Liver (tissue), 9 donors: Measurements from ENCODE around the gene GRM2. TPM values are rescaled to one million over a fixed set of nuclear protein-coding genes. Genes with fewer than 3 reads are reported as not detected.

Source experiments
- DNase-seq: peaks from one replicate; pipeline ENCODE4 v3.0.0-alpha.2; 2017; ENCODE audit warnings: low spot score
- H3K27ac ChIP-seq, 2 donors: one replicate each; pipeline ENCODE4 v1.7.0; 2013; ENCODE audit warnings: inconsistent platforms in 2 of 2, low read length in 2 of 2, control low read depth in 1 of 2, low read depth in 1 of 2, mild to moderate bottlenecking in 1 of 2
- H3K27me3 ChIP-seq, 4 donors: one replicate each; pipeline versions ENCODE4 v1.6.1 to v1.7.0; 2013; ENCODE audit warnings: low read length in 3 of 4, inconsistent platforms in 1 of 4, mild to moderate bottlenecking in 1 of 4, moderate library complexity in 1 of 4; ENCODE audit not compliant: control insufficient read depth in 4 of 4, insufficient read depth in 4 of 4
- H3K36me3 ChIP-seq, 4 donors: one replicate each; pipeline versions ENCODE4 v1.6.1 to v1.7.0; 2013; ENCODE audit warnings: low read length in 3 of 4, mild to moderate bottlenecking in 3 of 4, low read depth in 1 of 4, moderate library complexity in 1 of 4; ENCODE audit not compliant: control insufficient read depth in 4 of 4, insufficient read depth in 3 of 4
- H3K4me1 ChIP-seq, 4 donors: one replicate each; pipeline versions ENCODE4 v1.6.1 to v1.7.0; 2013; ENCODE audit warnings: low read length in 3 of 4, mild to moderate bottlenecking in 3 of 4, moderate library complexity in 1 of 4; ENCODE audit not compliant: control insufficient read depth in 4 of 4, insufficient read depth in 4 of 4
- H3K4me3 ChIP-seq, 3 donors: one replicate each; pipeline versions ENCODE4 v1.6.1 to v1.7.0; 2013; ENCODE audit warnings: low read length in 3 of 3, control low read depth in 1 of 3, low read depth in 1 of 3, mild to moderate bottlenecking in 1 of 3
- H3K9ac ChIP-seq, 2 donors: one replicate each; pipeline ENCODE4 v1.7.0; 2013; ENCODE audit warnings: low read length in 2 of 2, mild to moderate bottlenecking in 2 of 2, moderate library complexity in 2 of 2, control low read depth in 1 of 2, low read depth in 1 of 2
- H3K9me3 ChIP-seq, 4 donors: one replicate each; pipeline versions ENCODE4 v1.6.1 to v1.7.0; 2013; ENCODE audit warnings: low read length in 3 of 4; ENCODE audit not compliant: control insufficient read depth in 4 of 4
- EGR1 ChIP-seq, 2 donors: IDR thresholded peaks; 2 replicates each; pipeline ENCODE4 v1.6.1; 2016 to 2018; ENCODE audit warnings: antibody characterized with exemption in 2 of 2, low read depth in 2 of 2
- FOXA1 ChIP-seq: IDR thresholded peaks from 2 replicates; pipeline ENCODE4 v1.6.1; 2016; ENCODE audit warnings: antibody characterized with exemption
- FOXA2 ChIP-seq: IDR thresholded peaks from 2 replicates; pipeline ENCODE4 v1.6.1; 2016; ENCODE audit warnings: antibody characterized with exemption
- GABPA ChIP-seq, 2 donors: IDR thresholded peaks in 1 of 2; conservative IDR thresholded peaks in 1 of 2; 2 replicates each; pipeline ENCODE4 v1.6.1; 2016; ENCODE audit warnings: antibody characterized with exemption in 2 of 2, mild to moderate bottlenecking in 1 of 2, moderate library complexity in 1 of 2
- HNF4A ChIP-seq, 2 donors: conservative IDR thresholded peaks; 2 replicates each; pipeline ENCODE4 v1.6.1; 2016; ENCODE audit warnings: antibody characterized with exemption in 2 of 2, mild to moderate bottlenecking in 2 of 2
- HNF4G ChIP-seq: IDR thresholded peaks from 2 replicates; pipeline ENCODE4 v1.6.1; 2016; ENCODE audit warnings: antibody characterized with exemption
- JUND ChIP-seq, 2 donors: IDR thresholded peaks; 2 replicates each; pipeline ENCODE4 v1.6.1; 2016; ENCODE audit warnings: antibody characterized with exemption in 2 of 2
- NR2F2 ChIP-seq: IDR thresholded peaks from 2 replicates; pipeline ENCODE4 v1.6.1; 2016; ENCODE audit warnings: antibody characterized with exemption
- RXRA ChIP-seq, 2 donors: IDR thresholded peaks; 2 replicates each; pipeline ENCODE4 v1.6.1; 2017 to 2018; ENCODE audit warnings: antibody characterized with exemption in 2 of 2, mild to moderate bottlenecking in 1 of 2
- SP1 ChIP-seq: IDR thresholded peaks from 2 replicates; pipeline ENCODE4 v1.6.1; 2018; ENCODE audit warnings: antibody characterized with exemption, mild to moderate bottlenecking
- TAF1 ChIP-seq: conservative IDR thresholded peaks from 2 replicates; pipeline ENCODE4 v1.6.1; 2016; ENCODE audit warnings: antibody characterized with exemption, mild to moderate bottlenecking
- YY1 ChIP-seq: IDR thresholded peaks from 2 replicates; pipeline ENCODE4 v1.6.1; 2016; ENCODE audit warnings: antibody characterized with exemption, mild to moderate bottlenecking
- WGBS: extraction: QIAGEN DNeasy Blood & Tissue Kit; methylation state at CpG from one replicate; pipeline ENCODE4 v1.1.7; 2013; 5-methylcytosine and 5-hydroxymethylcytosine counted together
- polyA plus RNA-seq, 2 donors: library from polyadenylated mRNA; stranded (reverse) in 1 of 2; unstranded in 1 of 2; fragments of 200-250 nt in 1 of 2; fragments of >200 nt in 1 of 2; fragmentation: Nextera tagmentation in 1 of 2; extraction: Ambion mirVana in 1 of 2; gene quantifications; one replicate each; pipeline versions ENCODE4 v1.2.1 to v1.2.3, GENCODE V29; 2013 to 2015
- total RNA-seq, 2 donors: library from RNA; depleted of rRNA; stranded (reverse); fragments of >200 nt; gene quantifications; one replicate each; pipeline ENCODE4 v1.2.3, GENCODE V29; 2014
- TF ChIP-seq, protein P1 (sequence below): IDR thresholded peaks from 2 replicates; pipeline ENCODE4 v1.6.1; 2016; ENCODE audit warnings: antibody characterized with exemption
- TF ChIP-seq, protein P2 (sequence below): fragments of 150-350 bp; IDR thresholded peaks from 2 replicates; pipeline ENCODE4 v1.5.1; 2017; ENCODE audit warnings: improper control_type of control experiment, low read depth, low read length; ENCODE audit not compliant: missing input control
- TF ChIP-seq, protein P3 (sequence below): IDR thresholded peaks from 2 replicates; pipeline ENCODE4 v1.6.1; 2016; ENCODE audit warnings: antibody characterized with exemption, mild to moderate bottlenecking
- TF ChIP-seq, protein P4 (sequence below): IDR thresholded peaks from 2 replicates; pipeline ENCODE4 v1.6.1; 2016; ENCODE audit warnings: antibody characterized with exemption
- TF ChIP-seq, protein P5 (sequence below): IDR thresholded peaks from 2 replicates; pipeline ENCODE4 v1.6.1; 2016; ENCODE audit warnings: antibody characterized with exemption
- donor health status: healthy.
- donor health status: healthy.
- donor health status: healthy.
- donor health status: healthy.
- donor health status: healthy.

Gene GRM2
- total and polyA plus RNA-seq, 4 donors: 0.02 to 0.08 TPM; not detected in 2

DNA sequence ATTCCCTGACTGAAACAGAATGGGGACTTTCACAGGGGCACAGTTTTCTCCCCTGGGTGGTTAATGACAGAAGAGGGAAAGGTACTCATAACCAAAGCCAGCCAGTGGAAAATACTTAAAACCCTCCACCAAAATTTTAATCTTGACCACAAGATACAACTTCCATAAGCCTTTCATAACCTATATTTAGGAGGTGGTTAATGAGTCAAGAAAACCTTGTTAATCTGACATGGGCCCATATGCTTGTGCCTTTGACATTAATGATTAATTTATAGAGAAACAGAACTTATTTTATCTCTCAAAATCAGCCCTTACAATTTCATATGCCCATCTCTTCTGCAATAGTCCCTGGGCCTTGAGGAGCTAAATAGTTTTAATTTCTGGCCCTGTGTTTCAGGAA, 41.0 kb downstream of the GRM2 start:
- TF ChIP-seq JUND (IDR thresholded peaks at IDR 0.05) (no peak), FOXA2 (no peak)
- TF ChIP-seq, protein P1, sequence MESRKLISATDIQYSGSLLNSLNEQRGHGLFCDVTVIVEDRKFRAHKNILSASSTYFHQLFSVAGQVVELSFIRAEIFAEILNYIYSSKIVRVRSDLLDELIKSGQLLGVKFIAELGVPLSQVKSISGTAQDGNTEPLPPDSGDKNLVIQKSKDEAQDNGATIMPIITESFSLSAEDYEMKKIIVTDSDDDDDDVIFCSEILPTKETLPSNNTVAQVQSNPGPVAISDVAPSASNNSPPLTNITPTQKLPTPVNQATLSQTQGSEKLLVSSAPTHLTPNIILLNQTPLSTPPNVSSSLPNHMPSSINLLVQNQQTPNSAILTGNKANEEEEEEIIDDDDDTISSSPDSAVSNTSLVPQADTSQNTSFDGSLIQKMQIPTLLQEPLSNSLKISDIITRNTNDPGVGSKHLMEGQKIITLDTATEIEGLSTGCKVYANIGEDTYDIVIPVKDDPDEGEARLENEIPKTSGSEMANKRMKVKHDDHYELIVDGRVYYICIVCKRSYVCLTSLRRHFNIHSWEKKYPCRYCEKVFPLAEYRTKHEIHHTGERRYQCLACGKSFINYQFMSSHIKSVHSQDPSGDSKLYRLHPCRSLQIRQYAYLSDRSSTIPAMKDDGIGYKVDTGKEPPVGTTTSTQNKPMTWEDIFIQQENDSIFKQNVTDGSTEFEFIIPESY: no peak
- no peaks in the 10 kb centered on the region for H3K27me3 ChIP-seq
- H3K36me3 ChIP-seq: no peaks in the 10 kb centered on the region
- H3K4me1 ChIP-seq: no peaks in the 10 kb centered on the region
- H3K9me3 ChIP-seq: no peaks in the 10 kb centered on the region
- no peak overlapping the region for H3K27ac ChIP-seq
- no peak overlapping the region for H3K4me3 ChIP-seq
- no peak overlapping the region for H3K9ac ChIP-seq
- DNase-seq: no peak

DNA sequence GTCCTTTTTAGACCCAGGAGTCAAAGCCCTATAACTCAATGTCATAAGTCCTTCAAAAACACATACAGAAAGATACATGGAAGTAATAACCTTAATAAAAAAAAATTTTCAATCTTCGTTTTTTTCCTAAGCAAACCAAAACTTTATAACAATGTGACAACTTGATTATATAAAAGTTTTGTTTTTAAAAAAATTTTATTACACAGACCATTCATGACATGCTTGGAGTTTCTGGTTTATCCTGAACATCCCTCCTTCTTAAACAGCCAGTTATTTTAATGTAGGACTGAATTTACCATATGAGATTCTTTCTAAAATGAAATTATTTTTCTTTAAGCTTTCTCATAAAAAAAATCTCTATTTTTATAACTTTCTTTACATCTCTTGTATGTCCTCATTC, 41.5 kb downstream of the GRM2 start:
- Histone ChIP-seq H3K27ac (no peak overlapping the region), H3K4me3 (no peak overlapping the region), H3K4me1 (no peaks in the 10 kb centered on the region), H3K27me3 (no peaks in the 10 kb centered on the region), H3K36me3 (no peaks in the 10 kb centered on the region), H3K9me3 (no peaks in the 10 kb centered on the region), H3K9ac (no peak overlapping the region)
- DNase-seq: no peak
- TF ChIP-seq, protein P2, sequence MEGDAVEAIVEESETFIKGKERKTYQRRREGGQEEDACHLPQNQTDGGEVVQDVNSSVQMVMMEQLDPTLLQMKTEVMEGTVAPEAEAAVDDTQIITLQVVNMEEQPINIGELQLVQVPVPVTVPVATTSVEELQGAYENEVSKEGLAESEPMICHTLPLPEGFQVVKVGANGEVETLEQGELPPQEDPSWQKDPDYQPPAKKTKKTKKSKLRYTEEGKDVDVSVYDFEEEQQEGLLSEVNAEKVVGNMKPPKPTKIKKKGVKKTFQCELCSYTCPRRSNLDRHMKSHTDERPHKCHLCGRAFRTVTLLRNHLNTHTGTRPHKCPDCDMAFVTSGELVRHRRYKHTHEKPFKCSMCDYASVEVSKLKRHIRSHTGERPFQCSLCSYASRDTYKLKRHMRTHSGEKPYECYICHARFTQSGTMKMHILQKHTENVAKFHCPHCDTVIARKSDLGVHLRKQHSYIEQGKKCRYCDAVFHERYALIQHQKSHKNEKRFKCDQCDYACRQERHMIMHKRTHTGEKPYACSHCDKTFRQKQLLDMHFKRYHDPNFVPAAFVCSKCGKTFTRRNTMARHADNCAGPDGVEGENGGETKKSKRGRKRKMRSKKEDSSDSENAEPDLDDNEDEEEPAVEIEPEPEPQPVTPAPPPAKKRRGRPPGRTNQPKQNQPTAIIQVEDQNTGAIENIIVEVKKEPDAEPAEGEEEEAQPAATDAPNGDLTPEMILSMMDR: no peak
- TF ChIP-seq HNF4G: no peak
- no peak for TF ChIP-seq TAF1
- no peak for TF ChIP-seq HNF4A (conservative IDR thresholded peaks at IDR 0.05)
- TF ChIP-seq, protein P3, sequence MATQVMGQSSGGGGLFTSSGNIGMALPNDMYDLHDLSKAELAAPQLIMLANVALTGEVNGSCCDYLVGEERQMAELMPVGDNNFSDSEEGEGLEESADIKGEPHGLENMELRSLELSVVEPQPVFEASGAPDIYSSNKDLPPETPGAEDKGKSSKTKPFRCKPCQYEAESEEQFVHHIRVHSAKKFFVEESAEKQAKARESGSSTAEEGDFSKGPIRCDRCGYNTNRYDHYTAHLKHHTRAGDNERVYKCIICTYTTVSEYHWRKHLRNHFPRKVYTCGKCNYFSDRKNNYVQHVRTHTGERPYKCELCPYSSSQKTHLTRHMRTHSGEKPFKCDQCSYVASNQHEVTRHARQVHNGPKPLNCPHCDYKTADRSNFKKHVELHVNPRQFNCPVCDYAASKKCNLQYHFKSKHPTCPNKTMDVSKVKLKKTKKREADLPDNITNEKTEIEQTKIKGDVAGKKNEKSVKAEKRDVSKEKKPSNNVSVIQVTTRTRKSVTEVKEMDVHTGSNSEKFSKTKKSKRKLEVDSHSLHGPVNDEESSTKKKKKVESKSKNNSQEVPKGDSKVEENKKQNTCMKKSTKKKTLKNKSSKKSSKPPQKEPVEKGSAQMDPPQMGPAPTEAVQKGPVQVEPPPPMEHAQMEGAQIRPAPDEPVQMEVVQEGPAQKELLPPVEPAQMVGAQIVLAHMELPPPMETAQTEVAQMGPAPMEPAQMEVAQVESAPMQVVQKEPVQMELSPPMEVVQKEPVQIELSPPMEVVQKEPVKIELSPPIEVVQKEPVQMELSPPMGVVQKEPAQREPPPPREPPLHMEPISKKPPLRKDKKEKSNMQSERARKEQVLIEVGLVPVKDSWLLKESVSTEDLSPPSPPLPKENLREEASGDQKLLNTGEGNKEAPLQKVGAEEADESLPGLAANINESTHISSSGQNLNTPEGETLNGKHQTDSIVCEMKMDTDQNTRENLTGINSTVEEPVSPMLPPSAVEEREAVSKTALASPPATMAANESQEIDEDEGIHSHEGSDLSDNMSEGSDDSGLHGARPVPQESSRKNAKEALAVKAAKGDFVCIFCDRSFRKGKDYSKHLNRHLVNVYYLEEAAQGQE: no peak
- no peak for TF ChIP-seq YY1
- TF ChIP-seq EGR1 (IDR thresholded peaks at IDR 0.05; ENCODE audit: low read depth in 2 of 2): no peak
- TF ChIP-seq GABPA (IDR thresholded peaks at IDR 0.05 in 1 of 2, conservative IDR thresholded peaks at IDR 0.05 in 1 of 2): no peak
- TF ChIP-seq, protein P4, sequence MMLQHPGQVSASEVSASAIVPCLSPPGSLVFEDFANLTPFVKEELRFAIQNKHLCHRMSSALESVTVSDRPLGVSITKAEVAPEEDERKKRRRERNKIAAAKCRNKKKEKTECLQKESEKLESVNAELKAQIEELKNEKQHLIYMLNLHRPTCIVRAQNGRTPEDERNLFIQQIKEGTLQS: no peak
- TF ChIP-seq FOXA1: no peak
- no peak for TF ChIP-seq FOXA2
- TF ChIP-seq JUND (IDR thresholded peaks at IDR 0.05): no peak
- TF ChIP-seq NR2F2: no peak
- TF ChIP-seq, protein P1: no peak
- no peak for TF ChIP-seq SP1
- TF ChIP-seq, protein P5, sequence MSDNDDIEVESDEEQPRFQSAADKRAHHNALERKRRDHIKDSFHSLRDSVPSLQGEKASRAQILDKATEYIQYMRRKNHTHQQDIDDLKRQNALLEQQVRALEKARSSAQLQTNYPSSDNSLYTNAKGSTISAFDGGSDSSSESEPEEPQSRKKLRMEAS: no peak
- TF ChIP-seq RXRA (IDR thresholded peaks at IDR 0.05): no peak
- 58% methylated on average over 1 of the region's 1 CpG for WGBS
